Measurements from ENCODE around the gene ZBTB48.
"Not testable (repeated sequence)": the region's sequence is repeated elsewhere in the genome, so short reads cannot be mapped to it uniquely, and the experiment has no call there.

ZBTB48 gene

GRCh38 chr1:6579374-6580118 is at the start of gene ZBTB48:
TSS of gene ZBTB48 (plus strand) at chr1:6579994. CDS start at chr1:6580610, 616 bp downstream.
- peak; percentile 97 for DNase-seq

GRCh38 chr1:6530504-6531160 is 49.2 kb upstream of the ZBTB48 start:
- DNase-seq = no peak

GRCh38 chr1:6531996-6532395 is 47.8 kb upstream of the ZBTB48 start:
- DNase-seq = no peak

DNA sequence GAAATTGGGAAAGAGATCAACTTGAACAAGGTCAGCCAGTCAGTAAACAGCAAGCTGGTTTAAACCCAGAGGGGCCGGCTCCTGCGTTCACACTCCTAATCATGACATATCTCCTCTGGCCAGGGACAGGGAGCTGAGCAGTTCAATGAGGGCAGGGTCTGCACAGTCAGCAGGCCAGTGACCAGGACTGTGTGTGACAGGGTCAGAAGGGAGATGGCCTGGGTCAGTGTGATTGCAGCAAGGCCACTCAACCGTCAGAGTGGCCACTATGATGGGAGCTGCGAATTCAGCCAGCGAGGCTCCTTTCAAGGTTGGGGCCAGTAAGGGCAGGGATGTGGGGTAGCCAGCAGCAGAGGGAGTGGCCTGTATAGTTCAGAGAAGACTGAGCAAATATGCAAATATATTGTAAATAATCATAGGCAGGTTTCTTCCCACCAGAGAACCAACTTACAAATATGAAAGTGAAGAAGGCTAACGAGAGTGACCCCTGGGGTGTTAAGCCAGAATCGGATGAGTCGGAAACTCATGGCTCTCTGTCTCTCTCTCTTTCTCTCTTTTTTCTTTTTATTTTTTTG is 45.5 kb upstream of the ZBTB48 start:
- no peak for DNase-seq

DNA sequence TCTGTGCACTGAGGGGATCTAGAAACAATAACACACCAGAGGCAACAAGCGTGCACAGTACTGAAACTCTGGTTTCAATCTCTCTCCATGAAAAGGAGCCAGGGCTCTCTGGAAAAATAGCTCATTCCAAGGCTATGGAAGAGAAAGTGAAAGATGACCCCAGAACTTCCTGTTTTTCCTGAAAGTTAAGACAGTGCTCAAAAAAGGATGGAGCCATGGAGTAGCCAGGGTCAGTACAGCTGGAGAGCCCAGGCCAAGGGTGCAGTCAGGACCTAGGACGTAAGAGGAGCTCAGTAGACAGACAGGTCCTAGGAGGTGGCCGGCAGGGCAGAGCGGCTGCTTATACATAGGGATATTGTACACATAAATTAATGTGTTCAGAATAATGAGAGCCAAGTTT is 44.6 kb upstream of the ZBTB48 start:
- no peak for DNase-seq

GRCh38 chr1:6536291-6536690 is 43.5 kb upstream of the ZBTB48 start:
- no peak for DNase-seq

DNA sequence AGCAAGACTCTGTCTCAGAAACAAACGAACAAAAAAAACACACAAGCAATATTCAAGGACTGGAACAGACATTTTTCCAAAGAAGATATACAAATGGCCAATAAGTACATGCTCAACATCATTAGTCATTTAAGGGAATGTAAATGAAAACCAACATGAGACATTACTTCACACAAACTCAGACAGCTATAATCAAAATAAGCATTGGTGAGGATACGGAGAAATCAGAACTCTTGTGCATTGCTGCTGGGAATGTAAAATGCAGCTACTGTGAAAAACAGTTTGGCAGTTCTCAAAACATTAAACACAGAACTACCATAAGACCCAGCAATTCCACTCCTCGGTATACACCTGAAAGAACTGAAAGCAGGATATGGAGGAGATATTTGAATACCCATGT is 40.8 kb upstream of the ZBTB48 start:
- DNase-seq = no peak

GRCh38 chr1:6544831-6545230 is 35.0 kb upstream of the ZBTB48 start:
- no peak for DNase-seq

- no peak for DNase-seq
Measured at GRCh38 chr1:6545276-6546112, 34.3 kb upstream of the ZBTB48 start.

DNA sequence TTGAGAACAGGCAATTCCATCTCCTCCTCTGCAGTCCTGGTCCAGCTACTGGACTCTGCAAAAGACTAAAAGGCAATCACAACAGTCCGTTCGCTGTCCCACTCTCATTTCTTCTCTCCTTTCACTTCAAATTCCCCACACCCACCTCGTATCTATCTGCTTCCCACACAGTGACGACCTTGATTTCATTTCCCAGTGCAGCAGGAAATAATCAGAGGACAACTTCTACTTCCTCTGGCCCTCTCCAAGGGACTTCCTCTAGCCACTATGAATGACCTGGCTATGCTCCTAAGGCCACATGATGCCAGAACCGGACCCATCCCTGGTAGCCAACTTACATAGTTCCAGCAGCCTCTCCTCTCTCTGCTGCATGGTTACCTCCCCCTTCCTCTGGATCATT is 33.5 kb upstream of the ZBTB48 start:
- no peak for DNase-seq

GRCh38 chr1:6547301-6547700 is 32.5 kb upstream of the ZBTB48 start:
- no peak for DNase-seq

GRCh38 chr1:6554031-6554906 is 25.5 kb upstream of the ZBTB48 start, which contains the start of gene NOL9:
TSS of gene NOL9 (minus strand) at chr1:6554513. CDS start at chr1:6554502, 11 bp downstream.
- DNase-seq = peak; percentile 96

DNA sequence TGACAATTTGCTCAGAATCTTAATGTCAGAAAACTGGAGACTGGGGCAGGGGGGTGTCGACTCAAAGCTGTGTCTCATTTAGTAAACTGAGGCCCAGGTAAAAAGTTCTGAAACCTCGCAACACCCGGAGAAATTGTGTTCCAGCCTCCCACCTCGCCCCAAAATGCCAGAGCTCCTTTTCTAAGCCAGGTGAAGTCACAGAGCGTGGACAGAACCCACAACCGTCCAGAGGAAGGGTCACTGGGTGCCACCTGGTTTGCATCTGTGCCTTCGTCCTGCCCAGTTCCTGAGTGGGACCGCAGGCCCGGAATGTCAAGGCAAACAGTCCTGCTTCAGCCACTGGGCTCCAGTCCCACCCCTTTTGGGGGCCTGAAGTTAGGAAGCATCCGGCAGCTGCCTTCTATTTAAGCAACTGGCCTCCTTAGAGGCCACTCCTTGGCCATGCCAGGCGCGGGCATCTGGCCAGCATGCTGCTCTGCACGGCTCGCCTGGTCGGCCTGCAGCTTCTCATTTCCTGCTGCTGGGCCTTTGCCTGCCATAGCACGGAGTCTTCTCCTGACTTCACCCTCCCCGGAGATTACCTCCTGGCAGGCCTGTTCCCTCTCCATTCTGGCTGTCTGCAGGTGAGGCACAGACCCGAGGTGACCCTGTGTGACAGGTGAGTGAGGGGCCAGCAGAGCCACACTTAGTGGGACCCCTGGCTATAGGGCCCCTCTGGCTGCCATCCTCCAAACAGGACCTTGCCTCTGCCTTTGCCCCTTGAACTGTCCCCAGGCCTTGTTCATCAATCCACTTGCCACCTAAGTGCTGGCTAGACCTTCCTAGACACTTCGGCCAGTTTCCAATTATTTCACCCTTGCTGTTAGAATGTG is 24.7 kb upstream of the ZBTB48 start, which contains the start of gene TAS1R1:
Gene TAS1R1 (plus strand): TSS at position 401 of the 872 bp plus-strand sequence. CDS start 67 bp downstream, at position 468.
- no peak for DNase-seq

DNA sequence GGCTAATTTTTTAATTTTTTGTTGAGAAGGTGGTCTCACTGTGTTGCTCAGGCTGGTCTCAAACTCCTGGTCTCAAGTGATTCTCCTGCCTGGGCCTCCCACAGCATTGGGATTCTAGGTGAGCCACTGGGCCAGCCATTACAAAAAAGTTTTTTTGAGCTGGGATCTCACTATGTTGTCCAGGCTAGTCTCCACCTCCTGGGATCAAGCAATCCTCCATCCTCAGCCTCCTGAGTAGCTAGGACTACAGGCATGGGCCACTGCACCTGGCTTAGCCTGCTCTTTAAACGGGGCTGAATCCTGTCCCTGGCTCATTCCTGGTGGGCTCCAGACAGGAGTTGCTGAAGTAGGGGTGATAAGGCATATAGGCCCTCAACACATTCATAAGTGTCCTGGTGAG is 22.2 kb upstream of the ZBTB48 start:
- DNase-seq = no peak

GRCh38 chr1:6559161-6559560 is 20.6 kb upstream of the ZBTB48 start:
- DNase-seq = not testable (repeated sequence)

GRCh38 chr1:6560267-6560666 is 19.5 kb upstream of the ZBTB48 start:
- DNase-seq = no peak

GRCh38 chr1:6569033-6569432 is 10.8 kb upstream of the ZBTB48 start:
- DNase-seq = no peak

DNA sequence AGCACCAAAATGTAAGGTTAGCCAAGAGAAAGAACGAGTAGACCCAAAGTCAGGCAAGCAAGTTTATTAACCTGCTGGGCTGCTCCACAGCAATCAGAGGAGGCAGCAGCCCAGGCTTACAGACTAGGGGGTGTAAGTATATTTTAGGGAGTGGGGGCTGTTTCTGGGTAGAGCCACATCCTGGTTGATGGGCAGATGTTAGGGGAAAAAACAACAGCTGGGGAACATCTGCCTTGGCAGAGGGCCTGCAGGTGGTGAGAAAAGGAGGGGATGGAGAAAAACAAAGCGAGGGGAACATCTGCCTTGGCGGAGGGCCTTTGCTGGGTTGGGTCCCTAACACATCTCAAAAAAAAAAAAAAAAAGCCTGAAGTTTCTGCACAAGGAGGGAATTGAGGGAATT is 9.7 kb upstream of the ZBTB48 start:
- DNase-seq = no peak

GRCh38 chr1:6570987-6571386 is 8.8 kb upstream of the ZBTB48 start:
- no peak for DNase-seq

DNA sequence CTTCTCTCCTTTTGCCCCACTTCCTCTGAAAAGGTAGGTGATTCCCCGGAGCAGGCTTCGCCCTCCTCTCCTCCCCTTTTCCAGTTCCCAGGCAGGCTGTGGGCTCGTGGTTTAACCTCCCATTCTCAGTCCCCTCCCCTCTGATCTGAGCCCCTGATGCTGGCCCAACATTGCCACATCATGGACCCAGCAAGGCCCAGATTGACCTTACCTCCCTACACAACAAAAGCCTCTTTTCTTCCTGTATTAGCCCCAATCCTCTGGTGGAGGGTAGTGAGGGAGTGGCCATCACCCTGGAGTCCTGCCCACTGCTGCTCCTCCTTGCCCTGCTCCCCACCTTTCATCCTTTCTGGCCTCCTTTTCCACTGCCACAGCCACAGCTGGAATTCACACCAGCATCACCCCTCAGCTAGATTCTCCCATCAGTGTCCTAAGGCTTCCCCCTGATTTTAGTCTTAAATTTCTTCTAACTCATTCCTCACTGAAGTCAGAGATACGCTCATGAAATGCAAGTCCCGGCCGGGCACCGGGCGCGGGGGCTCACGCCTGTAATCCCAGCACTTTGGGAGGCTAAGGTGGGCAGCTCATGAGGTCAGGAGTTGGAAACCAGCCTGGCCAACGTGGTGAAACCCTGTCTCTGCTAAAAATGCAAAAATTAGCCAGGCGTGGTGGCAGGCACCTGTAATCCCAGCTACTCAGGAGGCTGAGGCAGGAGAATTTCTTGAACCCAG is 7.0 kb upstream of the ZBTB48 start:
- no peak for DNase-seq

Measured in activated T-cell treated with anti-CD3 and anti-CD28 coated beads, Interleukin-2, amount 50 U/mL, for 1 hour (primary cell).